Neural cell (in vitro differentiated cells): ENCODE measurements around the gene AMELX. TPM values are rescaled to one million over a fixed set of nuclear protein-coding genes. Genes with fewer than 3 reads are reported as not detected.

Experiments
- H2AFZ ChIP-seq: fragments of 200-600, 300-800 bp; sonication (generic), shearing (Covaris generic); 2 replicates; pipeline ENCODE4 v1.6.0; 2014; ENCODE audit warnings: low read depth, mild to moderate bottlenecking, antibody characterized with exemption, low read length, moderate library complexity
- H3F3A ChIP-seq: fragments of 200-600 bp; shearing (Covaris generic); 2 replicates; pipeline ENCODE4 v1.6.1; 2016; ENCODE audit warnings: mild to moderate bottlenecking, moderate library complexity, mixed read lengths, antibody characterized with exemption, low read length; ENCODE audit not compliant: insufficient read depth, poor library complexity, severe bottlenecking
- H3K27ac ChIP-seq: fragments of 200-600, 300-800 bp; sonication (generic), shearing (Covaris generic); 2 replicates; pipeline ENCODE4 v1.5.1; 2014; ENCODE audit warnings: mild to moderate bottlenecking, low read length, moderate library complexity
- H3K27me3 ChIP-seq: fragments of 300-800, 200-600 bp; sonication (generic), shearing (Covaris generic); 2 replicates; pipeline ENCODE4 v1.6.0; 2014; ENCODE audit warnings: mild to moderate bottlenecking, low read depth, low read length, moderate library complexity; ENCODE audit not compliant: insufficient read depth
- H3K36me3 ChIP-seq: fragments of 300-800, 200-600 bp; sonication (generic), shearing (Covaris generic); 2 replicates; pipeline ENCODE4 v1.5.1; 2014; ENCODE audit warnings: mild to moderate bottlenecking, antibody characterized with exemption, low read length, moderate library complexity; ENCODE audit not compliant: insufficient read depth
- H3K4me2 ChIP-seq: fragments of 300-800, 200-600 bp; sonication (generic), shearing (Covaris generic); 2 replicates; pipeline ENCODE4 v1.6.0; 2014; ENCODE audit warnings: mild to moderate bottlenecking, low read length
- H3K4me3 ChIP-seq: fragments of 300-800, 200-600 bp; sonication (generic), shearing (Covaris generic); 2 replicates; pipeline ENCODE4 v1.5.1; 2014; ENCODE audit warnings: mild to moderate bottlenecking, low read length, moderate library complexity
- H3K79me2 ChIP-seq: fragments of 200-600 bp; shearing (Covaris generic); replicated peaks from 2 replicates; pipeline ENCODE4 v1.6.0; 2014; ENCODE audit warnings: mild to moderate bottlenecking, low read length, moderate library complexity; ENCODE audit not compliant: insufficient read depth
- H3K9ac ChIP-seq: fragments of 300-800, 200-600 bp; sonication (generic), shearing (Covaris generic); 2 replicates; pipeline ENCODE4 v1.6.1; 2016; ENCODE audit warnings: mild to moderate bottlenecking, low read length, mixed read lengths
- H3K9me2 ChIP-seq: fragments of 200-600 bp; shearing (Covaris generic); 2 replicates; pipeline ENCODE4 v1.6.1; 2016; ENCODE audit warnings: mild to moderate bottlenecking, low read length, mixed read lengths; ENCODE audit not compliant: insufficient read depth
- H3K9me3 ChIP-seq: fragments of 200-600, 300-800 bp; sonication (generic), shearing (Covaris generic); 2 replicates; pipeline ENCODE4 v1.6.1; 2016; ENCODE audit warnings: mild to moderate bottlenecking, mixed run types, low read length, moderate library complexity, mixed read lengths
- H4K20me1 ChIP-seq: fragments of 200-600 bp; shearing (Covaris generic); 2 replicates; pipeline ENCODE4 v1.6.1; 2016; ENCODE audit warnings: mild to moderate bottlenecking, mixed run types; ENCODE audit not compliant: insufficient read depth
- EP300 ChIP-seq: fragments of 450-650 bp; conservative IDR thresholded peaks from 2 replicates; pipeline ENCODE4 v1.6.1; 2014; ENCODE audit warnings: antibody characterized with exemption, mild to moderate bottlenecking, moderate library complexity; ENCODE audit not compliant: poor library complexity, severe bottlenecking
- EZH2 ChIP-seq: fragments of 200-600, 300-800 bp; shearing (Covaris generic), sonication (generic); IDR thresholded peaks from 2 replicates; pipeline ENCODE4 v1.6.1; 2014; ENCODE audit warnings: antibody characterized with exemption, low read length, borderline replicate concordance, mild to moderate bottlenecking; ENCODE audit not compliant: insufficient read depth, poor library complexity, severe bottlenecking
- MXI1 ChIP-seq: fragments of 450-650 bp; conservative IDR thresholded peaks from 2 replicates; pipeline ENCODE4 v1.6.1; 2014; ENCODE audit warnings: antibody characterized with exemption, mild to moderate bottlenecking; ENCODE audit not compliant: poor library complexity, severe bottlenecking
- POLR2AphosphoS5 ChIP-seq: IDR thresholded peaks from 2 replicates; pipeline ENCODE4 v1.6.1; 2012
- RAD21 ChIP-seq: fragments of 450-650 bp; conservative IDR thresholded peaks from 2 replicates; pipeline ENCODE4 v1.6.1; 2014; ENCODE audit warnings: antibody characterized with exemption, mild to moderate bottlenecking, moderate library complexity
- REST ChIP-seq: IDR thresholded peaks from 2 replicates; pipeline ENCODE4 v1.6.1; 2012; ENCODE audit warnings: borderline replicate concordance
- SMC3 ChIP-seq: fragments of 450-650 bp; conservative IDR thresholded peaks from 2 replicates; pipeline ENCODE4 v1.6.1; 2014; ENCODE audit warnings: antibody characterized with exemption, mild to moderate bottlenecking, moderate library complexity; ENCODE audit not compliant: poor library complexity
- TAF1 ChIP-seq: IDR thresholded peaks from 2 replicates; pipeline ENCODE4 v1.6.1; 2012; ENCODE audit warnings: low read depth
- polyA plus RNA-seq: library from polyadenylated mRNA; depleted of rRNA; stranded (reverse); fragments of >200 nt; gene quantifications from 2 replicates; pipeline ENCODE4 v1.2.3, GENCODE V29; 2014
- TF ChIP-seq, protein P1 (sequence below): fragments of 450-650 bp; IDR thresholded peaks from 2 replicates; pipeline ENCODE4 v1.5.1; 2014; ENCODE audit warnings: antibody characterized with exemption, mild to moderate bottlenecking, moderate library complexity; ENCODE audit not compliant: poor library complexity, severe bottlenecking

AMELX gene
- polyA plus RNA-seq, 1 donor from 2014 or later: not detected

- Histone ChIP-seq H3K9me3 (no peaks in the 10 kb centered on the region), H3F3A (no peaks in the 10 kb centered on the region), H3K4me3 (no peak overlapping the region), H3K27me3 (no peaks in the 10 kb centered on the region), H4K20me1 (no peaks in the 10 kb centered on the region), H3K9me2 (no peaks in the 10 kb centered on the region), H3K9ac (no peak overlapping the region), H2AFZ (no peak overlapping the region), H3K36me3 (no peaks in the 10 kb centered on the region), H3K27ac (no peak overlapping the region), H3K4me2 (no peak overlapping the region), H3K79me2 (no peaks in the 10 kb centered on the region)
- TF ChIP-seq TAF1 (no peak), MXI1 (no peak), EP300 (no peak), EZH2 (no peak), RAD21 (no peak), SMC3 (no peak), REST (no peak), POLR2AphosphoS5 (no peak)
- TF ChIP-seq, protein P1, sequence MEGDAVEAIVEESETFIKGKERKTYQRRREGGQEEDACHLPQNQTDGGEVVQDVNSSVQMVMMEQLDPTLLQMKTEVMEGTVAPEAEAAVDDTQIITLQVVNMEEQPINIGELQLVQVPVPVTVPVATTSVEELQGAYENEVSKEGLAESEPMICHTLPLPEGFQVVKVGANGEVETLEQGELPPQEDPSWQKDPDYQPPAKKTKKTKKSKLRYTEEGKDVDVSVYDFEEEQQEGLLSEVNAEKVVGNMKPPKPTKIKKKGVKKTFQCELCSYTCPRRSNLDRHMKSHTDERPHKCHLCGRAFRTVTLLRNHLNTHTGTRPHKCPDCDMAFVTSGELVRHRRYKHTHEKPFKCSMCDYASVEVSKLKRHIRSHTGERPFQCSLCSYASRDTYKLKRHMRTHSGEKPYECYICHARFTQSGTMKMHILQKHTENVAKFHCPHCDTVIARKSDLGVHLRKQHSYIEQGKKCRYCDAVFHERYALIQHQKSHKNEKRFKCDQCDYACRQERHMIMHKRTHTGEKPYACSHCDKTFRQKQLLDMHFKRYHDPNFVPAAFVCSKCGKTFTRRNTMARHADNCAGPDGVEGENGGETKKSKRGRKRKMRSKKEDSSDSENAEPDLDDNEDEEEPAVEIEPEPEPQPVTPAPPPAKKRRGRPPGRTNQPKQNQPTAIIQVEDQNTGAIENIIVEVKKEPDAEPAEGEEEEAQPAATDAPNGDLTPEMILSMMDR: no peak
These were observed 43.0 kb downstream of the AMELX start for GRCh38 chrX:11336201-11336600.

GRCh38 chrX:11337292-11338009 lies 44.2 kb downstream of the AMELX start:
- Histone ChIP-seq H2AFZ (no peak overlapping the region), H3K9me2 (no peaks in the 10 kb centered on the region), H3K79me2 (no peaks in the 10 kb centered on the region), H3K9ac (no peak overlapping the region), H3K9me3 (no peaks in the 10 kb centered on the region), H3F3A (no peaks in the 10 kb centered on the region), H3K36me3 (no peaks in the 10 kb centered on the region), H4K20me1 (no peaks in the 10 kb centered on the region), H3K27ac (no peak overlapping the region), H3K4me2 (no peak overlapping the region), H3K4me3 (no peak overlapping the region), H3K27me3 (no peaks in the 10 kb centered on the region)
- TF ChIP-seq, protein P1: no peak
- no peak for TF ChIP-seq REST
